GM12865 (cell line): ENCODE measurements around the gene ANKRD9.

Experiments
- DNase-seq: peaks from one replicate; pipeline ENCODE4 v3.0.0; 2010; ENCODE audit warnings: low read depth
- H3K4me3 ChIP-seq: 2 replicates; pipeline ENCODE4 v1.5.1; 2011; ENCODE audit warnings: mild to moderate bottlenecking, low read depth, low read length, control low read depth
- TF ChIP-seq, protein P1 (sequence below): IDR thresholded peaks from 2 replicates; pipeline ENCODE4 v1.5.1; 2011; ENCODE audit warnings: low read length, control low read depth, low read depth, inconsistent platforms; ENCODE audit not compliant: insufficient read depth; ENCODE audit errors: missing control alignments

Gene ANKRD9

DNA sequence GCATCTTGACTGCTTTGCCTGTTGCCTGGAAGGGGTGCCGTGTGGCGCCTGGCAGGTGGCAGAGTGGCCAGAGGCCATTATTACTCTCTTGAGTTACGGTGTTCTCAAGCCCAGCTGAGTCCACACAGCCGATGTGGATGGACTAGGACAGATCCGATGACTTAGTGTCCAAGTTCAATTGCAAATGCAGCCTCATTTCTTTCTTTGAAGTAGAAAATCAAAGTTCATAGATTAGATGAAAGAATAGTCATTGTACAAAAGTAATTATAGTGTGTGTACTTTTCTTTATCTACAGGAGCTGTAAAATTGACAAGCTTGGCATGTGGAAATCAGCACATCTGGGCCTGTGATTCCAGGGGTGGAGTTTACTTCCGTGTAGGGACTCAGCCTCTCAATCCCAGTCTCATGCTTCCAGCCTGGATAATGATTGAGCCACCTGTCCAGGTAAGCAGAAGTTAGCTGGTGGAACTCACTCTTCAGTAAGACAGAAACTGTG is 44.7 kb downstream of the ANKRD9 start:
- TF ChIP-seq, protein P1, sequence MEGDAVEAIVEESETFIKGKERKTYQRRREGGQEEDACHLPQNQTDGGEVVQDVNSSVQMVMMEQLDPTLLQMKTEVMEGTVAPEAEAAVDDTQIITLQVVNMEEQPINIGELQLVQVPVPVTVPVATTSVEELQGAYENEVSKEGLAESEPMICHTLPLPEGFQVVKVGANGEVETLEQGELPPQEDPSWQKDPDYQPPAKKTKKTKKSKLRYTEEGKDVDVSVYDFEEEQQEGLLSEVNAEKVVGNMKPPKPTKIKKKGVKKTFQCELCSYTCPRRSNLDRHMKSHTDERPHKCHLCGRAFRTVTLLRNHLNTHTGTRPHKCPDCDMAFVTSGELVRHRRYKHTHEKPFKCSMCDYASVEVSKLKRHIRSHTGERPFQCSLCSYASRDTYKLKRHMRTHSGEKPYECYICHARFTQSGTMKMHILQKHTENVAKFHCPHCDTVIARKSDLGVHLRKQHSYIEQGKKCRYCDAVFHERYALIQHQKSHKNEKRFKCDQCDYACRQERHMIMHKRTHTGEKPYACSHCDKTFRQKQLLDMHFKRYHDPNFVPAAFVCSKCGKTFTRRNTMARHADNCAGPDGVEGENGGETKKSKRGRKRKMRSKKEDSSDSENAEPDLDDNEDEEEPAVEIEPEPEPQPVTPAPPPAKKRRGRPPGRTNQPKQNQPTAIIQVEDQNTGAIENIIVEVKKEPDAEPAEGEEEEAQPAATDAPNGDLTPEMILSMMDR, result no peak
- H3K4me3 ChIP-seq, result no peak overlapping the region
- no peak for DNase-seq

DNA sequence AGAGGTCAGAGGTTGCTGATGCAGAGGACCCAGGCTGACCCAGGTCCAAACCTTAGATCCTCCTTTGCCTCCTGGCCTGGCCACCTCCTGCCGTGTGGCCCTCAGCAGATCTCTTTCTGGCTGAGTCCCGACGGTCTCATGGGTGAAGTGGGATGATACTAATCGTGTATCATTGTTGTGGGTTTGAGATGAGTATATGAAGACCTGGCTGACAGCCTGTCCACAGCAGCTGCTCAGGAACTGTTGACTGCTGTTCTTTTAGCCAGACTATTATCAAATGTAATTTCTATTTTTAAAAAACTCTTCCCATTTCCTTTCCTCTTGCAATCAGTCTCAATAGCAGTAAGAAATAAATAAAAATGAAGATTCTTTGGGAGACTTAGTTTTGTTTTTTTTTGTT is 45.6 kb downstream of the ANKRD9 start:
- H3K4me3 ChIP-seq, result no peak overlapping the region
- DNase-seq, result no peak
- TF ChIP-seq, protein P1, result no peak

DNA sequence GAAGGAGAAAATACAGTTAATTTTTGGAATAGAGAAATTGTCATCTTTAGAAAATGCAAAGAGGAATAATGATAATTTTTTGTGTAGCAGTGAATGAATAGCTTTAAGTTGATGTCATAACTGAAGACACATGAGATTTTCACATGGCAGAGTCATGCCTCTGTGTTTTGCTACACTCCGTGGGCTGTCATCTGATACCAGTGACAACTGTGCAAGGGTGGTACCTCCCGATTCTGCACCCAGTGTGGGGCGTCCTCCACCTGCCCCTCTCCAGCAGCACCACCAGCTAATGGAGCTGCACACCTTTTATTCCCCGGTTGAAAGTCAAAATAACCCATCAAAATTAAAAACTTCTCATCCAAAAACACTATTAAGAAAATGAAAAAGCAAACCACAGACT is 47.2 kb downstream of the ANKRD9 start:
- H3K4me3 ChIP-seq, result no peak overlapping the region
- TF ChIP-seq, protein P1, result no peak
- no peak for DNase-seq

DNA sequence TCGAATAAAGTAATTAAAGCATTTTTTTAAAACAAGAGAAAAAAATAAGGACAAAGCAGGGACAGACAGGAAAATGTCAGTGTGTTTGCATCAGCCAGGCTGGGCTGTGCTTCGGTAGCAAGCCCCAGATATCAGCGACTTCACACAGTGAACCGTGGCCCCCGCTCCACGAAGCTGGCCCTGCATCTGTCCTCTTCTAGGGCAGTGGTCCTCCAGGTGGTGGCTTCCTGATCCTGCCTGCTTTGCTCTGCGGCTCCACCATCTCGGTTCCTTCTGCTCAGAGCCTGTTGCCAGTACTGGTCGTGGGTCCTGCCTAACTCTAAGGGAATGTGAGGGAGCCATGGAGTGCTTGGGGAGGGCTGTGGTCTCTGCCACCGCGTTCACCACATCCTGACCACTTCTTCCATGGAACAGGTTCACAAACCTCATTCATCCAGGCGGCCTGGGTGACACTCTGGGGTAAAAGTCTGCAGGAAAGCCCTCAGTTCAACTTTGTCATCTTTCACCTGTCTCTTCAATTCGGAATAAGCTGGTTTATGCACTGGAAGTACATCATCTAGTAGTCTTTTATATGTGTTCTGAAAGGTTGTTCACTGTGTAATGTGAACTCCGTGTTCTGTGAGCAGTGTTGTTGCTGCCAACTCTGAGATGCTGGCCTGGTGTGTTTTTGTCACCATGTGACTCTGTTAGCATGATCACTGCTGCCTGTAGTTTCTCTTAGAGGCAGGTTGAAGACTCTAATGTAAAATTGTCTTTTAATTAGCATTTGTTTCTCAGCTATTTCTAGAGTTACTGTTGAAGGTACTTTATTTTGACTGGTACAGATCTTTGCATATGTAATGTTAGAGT is 47.9 kb downstream of the ANKRD9 start:
- TF ChIP-seq, protein P1, result no peak
- no peak overlapping the region for H3K4me3 ChIP-seq
- no peak for DNase-seq

DNA sequence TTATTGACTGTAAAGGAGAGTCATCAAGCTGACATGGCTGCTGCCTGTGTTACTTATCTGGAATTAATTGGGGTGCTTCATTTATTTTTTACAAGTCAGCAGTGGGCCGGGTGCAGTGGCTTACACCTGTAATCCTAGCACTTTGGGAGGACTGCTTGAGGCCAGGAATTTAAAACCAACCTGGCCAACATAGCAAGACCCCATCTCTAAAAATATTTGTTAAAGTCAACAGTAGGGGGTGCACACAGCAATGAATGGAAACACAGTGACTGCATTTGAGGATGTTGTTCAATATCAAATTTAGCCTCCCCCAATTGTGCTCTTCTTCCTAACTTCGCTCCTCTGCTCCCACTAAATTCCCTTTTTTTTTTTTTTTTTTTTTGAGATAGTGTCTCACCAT is 52.1 kb downstream of the ANKRD9 start:
- TF ChIP-seq, protein P1, result no peak
- H3K4me3 ChIP-seq, result no peak overlapping the region
- DNase-seq, result no peak

DNA sequence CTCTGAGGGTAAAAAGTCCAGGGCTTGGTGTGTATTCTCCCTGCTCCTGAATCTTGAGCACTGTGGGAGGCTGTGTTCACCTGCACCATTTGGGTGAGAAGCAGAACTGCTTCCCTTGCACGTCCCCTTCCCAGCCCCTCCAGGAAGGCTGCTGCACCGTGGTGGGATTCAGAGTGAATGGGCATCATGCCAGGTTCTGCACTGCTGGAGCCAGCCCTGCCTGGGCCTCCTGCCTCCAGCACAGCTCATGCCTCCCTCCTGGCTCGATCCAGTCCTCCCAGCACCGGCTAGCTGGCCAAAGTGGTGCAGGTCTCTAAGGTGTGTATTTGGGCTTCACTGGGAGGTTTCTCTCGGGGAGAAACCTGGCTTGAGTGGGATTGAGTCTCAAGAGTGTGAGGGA is 54.9 kb downstream of the ANKRD9 start:
- no peak for DNase-seq
- TF ChIP-seq, protein P1, result no peak
- H3K4me3 ChIP-seq, result no peak overlapping the region

DNA sequence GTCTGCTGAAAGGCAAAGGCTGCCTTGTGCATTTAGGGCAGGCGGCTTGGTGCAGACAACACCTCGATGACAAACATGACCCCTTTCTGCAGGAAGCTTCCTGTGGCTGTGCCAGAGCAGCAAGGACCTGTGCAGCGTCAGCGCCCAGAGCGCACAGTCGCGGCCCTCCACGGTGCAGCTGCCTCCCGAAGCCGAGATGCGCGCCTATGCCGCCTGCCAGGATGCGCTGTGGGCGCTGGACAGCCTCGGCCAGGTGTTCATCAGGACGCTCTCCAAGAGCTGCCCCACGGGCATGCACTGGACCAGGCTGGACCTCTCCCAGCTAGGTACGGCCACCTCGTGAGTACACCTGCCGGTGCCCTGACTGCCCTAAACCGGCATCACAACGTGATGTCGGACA is 57.3 kb downstream of the ANKRD9 start:
- TF ChIP-seq, protein P1, result no peak
- no peak for DNase-seq
- H3K4me3 ChIP-seq, result no peak overlapping the region
